Ascending aorta (tissue), 2 donors: ENCODE data around the gene CAMK2N2. TPM values are rescaled to one million over a fixed set of nuclear protein-coding genes. Genes with fewer than 3 reads are reported as not detected.

ENCODE experiments used
- DNase-seq, 2 donors: peaks; one replicate each; pipeline ENCODE4 v3.0.0-alpha.2; 2019; ENCODE audit warnings: low spot score in 2 of 2
- H3K27ac ChIP-seq, 2 donors: fragments of 200-600 bp; sonication (generic); one replicate each; pipeline ENCODE4 v1.5.1; 2016 to 2017; ENCODE audit warnings: mild to moderate bottlenecking in 1 of 2
- H3K27me3 ChIP-seq: fragments of 200-600 bp; sonication (generic); one replicate; pipeline ENCODE4 v1.5.1; 2017
- H3K36me3 ChIP-seq, 2 donors: fragments of 200-600 bp; sonication (generic); one replicate each; pipeline ENCODE4 v1.5.1; 2016
- H3K4me1 ChIP-seq, 2 donors: fragments of 200-600 bp; sonication (generic); one replicate each; pipeline ENCODE4 v1.5.1; 2016 to 2017; ENCODE audit warnings: mild to moderate bottlenecking in 1 of 2
- H3K4me3 ChIP-seq, 2 donors: fragments of 200-600 bp; sonication (generic); one replicate each; pipeline ENCODE4 v1.5.1; 2016 to 2017; ENCODE audit warnings: mild to moderate bottlenecking in 1 of 2
- H3K9me3 ChIP-seq, 2 donors: fragments of 200-600 bp; sonication (generic); one replicate each; pipeline ENCODE4 v1.5.1; 2016
- intact Hi-C: fragments of 100-400 bp; cut with DNase I; formaldehyde crosslinking; loops from one replicate; pipeline ENCODE4 v1.15.1; 2023
- total RNA-seq: library from RNA; depleted of rRNA; stranded (reverse); fragments of >200 nt; gene quantifications from one replicate; pipeline ENCODE4 v1.1.0, GENCODE V29; 2016
- TF ChIP-seq, protein P1 (sequence below), 3 experiments: fragments of 200-600 bp in 2 of 3; fragments of 450-650 bp in 1 of 3; sonication (generic) in 2 of 3; IDR thresholded peaks; one replicate each; pipeline ENCODE4 v1.5.1; 2016 to 2019; ENCODE audit warnings: antibody characterized with exemption in 3 of 3, mild to moderate bottlenecking in 1 of 3, moderate library complexity in 1 of 3

Gene CAMK2N2
- total RNA-seq, 1 donor from 2014 or later = not detected

DNA sequence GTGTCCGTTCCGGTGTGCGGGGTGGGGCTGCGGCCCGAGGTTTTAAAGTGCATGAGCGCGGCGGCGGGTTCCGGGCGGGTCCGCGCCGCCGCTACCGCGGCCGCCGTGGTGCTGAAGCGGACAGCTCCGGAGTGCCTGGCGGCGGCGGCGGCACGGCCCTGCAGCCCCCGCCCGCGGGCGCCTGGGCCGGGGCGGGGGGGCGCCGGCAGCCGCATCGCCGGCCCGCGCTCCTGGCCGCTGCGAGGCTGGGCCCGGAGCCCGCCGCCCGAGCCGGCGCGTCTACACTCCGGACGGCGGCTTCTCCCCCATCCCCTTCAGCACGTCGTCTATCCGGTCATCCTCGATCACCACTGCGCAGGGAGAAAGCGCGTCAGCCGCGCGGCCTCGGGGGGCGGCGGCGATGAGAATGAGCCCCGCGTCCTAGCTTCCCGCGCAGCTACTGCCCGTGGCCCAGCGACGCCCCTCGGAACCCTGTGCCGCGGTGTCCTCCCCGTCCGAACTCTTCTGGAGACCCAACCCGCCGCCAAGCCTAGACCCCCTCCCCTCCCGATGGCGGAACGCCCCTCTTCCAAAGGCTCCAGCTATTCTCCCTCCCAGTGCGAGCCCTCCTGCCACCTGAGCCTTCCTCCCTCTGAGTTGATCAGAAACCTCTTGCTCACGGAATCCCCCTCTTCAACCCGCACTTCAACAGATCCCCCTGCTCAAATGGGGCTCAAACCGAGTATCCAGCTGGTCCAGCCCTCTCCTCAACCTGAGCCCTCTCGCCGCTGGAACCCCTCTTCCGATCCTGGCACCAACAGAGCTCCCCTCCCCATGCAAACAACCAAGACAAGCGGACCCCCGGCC, 1.3 kb downstream of the CAMK2N2 start:
- intact Hi-C loops = no loop called here
- Histone ChIP-seq H3K27me3 (peaks cover 19% of the 10 kb centered on the region), H3K27ac (no peak overlapping the region), H3K36me3 (no peaks in the 10 kb centered on the region), H3K4me3 (peak overlapping the region; percentile 54 to 72), H3K9me3 (no peaks in the 10 kb centered on the region), H3K4me1 (peaks cover 14 to 21% of the 10 kb centered on the region in 2 donors)
- DNase-seq = no peak
- TF ChIP-seq, protein P1, sequence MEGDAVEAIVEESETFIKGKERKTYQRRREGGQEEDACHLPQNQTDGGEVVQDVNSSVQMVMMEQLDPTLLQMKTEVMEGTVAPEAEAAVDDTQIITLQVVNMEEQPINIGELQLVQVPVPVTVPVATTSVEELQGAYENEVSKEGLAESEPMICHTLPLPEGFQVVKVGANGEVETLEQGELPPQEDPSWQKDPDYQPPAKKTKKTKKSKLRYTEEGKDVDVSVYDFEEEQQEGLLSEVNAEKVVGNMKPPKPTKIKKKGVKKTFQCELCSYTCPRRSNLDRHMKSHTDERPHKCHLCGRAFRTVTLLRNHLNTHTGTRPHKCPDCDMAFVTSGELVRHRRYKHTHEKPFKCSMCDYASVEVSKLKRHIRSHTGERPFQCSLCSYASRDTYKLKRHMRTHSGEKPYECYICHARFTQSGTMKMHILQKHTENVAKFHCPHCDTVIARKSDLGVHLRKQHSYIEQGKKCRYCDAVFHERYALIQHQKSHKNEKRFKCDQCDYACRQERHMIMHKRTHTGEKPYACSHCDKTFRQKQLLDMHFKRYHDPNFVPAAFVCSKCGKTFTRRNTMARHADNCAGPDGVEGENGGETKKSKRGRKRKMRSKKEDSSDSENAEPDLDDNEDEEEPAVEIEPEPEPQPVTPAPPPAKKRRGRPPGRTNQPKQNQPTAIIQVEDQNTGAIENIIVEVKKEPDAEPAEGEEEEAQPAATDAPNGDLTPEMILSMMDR (IDR thresholded peaks at IDR 0.05) = no peak

DNA sequence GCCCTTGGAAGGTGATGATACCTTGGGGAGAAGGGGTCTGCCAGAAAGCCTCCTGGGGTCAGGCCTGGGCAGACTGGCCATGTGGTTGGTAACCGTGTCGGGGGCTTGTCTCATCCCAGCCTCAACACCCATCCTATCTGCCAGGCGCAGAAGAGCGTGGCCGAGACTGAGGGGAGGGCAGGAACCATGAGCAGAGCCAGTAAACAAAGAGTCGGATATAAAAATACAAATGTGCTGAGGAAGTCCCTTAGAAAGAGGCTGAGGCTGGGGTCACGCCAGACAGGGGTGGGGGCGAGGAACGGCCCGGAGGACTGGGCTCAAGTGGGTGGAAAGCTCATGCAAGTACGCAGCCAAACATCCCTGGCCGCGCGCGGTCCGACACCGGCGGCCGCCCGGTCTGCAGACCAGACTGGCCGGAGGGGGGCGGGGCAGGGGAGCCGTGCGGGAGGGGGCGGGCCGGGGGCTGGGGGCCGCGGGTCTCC, 1.9 kb downstream of the CAMK2N2 start:
- Histone ChIP-seq H3K9me3 (no peaks in the 10 kb centered on the region), H3K36me3 (no peaks in the 10 kb centered on the region), H3K4me1 (peaks cover 14 to 21% of the 10 kb centered on the region in 2 donors), H3K27me3 (peaks cover 19% of the 10 kb centered on the region), H3K4me3 (peak overlapping the region in 1 of 2 donors; percentile 25), H3K27ac (no peak overlapping the region)
- TF ChIP-seq, protein P1 (IDR thresholded peaks at IDR 0.05) = no peak
- no peak for DNase-seq
- intact Hi-C loops = no loop called here

DNA sequence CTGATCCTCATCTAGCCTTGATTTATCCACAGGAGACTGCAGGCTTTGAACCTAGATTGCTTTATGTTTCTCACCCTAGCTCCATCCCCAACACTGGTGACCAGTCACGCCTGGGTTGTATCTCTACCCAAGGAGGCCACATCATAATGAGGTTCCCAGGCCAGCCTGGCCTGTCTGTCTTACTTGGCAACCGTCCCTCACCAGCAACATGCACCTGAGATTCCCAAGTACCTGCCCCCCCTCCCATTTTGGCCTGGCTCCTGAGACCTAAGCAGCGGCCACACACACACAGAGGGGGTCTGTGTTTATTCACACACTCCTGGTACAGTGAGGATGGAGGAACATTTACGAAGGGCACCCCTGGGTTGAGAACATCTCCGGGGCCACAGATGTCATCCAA, 2.4 kb downstream of the CAMK2N2 start:
- DNase-seq = no peak

DNA sequence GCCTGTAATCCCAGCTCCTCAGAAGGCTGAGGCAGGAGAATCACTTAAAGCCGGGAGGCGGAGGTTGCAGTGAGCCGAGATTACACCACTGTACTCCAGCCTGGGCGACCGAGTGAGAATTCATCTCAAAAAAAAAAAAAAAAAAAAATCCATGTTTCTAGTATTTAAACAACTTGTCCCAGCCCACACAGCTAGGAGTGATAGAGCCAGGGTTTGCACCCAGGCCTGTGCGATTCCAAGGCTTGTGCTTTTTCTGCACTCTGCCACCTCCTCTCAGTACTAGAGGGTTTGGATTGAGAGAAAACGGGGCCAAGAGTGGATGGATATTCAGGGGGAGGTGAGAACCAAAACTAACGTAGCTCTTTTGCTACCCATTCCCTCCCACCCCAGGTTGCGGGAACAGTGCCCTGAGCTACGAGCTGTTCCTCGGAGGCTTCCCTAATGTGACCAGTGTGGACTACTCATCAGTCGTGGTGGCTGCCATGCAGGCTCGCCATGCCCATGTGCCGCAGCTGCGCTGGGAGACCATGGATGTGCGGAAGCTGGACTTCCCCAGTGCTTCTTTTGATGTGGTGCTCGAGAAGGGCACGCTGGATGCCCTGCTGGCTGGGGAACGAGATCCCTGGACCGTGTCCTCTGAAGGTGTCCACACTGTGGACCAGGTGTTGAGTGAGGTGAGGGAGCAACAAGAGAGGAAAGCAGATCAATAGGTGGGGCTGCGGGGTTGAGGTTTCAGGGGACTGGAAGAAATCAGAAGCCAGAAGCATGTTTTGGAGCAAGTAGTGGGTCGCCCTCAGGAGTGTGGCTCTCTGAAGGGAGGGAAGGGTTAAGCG, 4.1 kb downstream of the CAMK2N2 start:
- intact Hi-C loops = no loop called here
- Histone ChIP-seq H3K9me3 (no peaks in the 10 kb centered on the region), H3K36me3 (no peaks in the 10 kb centered on the region), H3K4me3 (no peak overlapping the region), H3K27me3 (peaks cover 10% of the 10 kb centered on the region), H3K27ac (no peak overlapping the region), H3K4me1 (peaks cover 14 to 20% of the 10 kb centered on the region in 2 donors)
- TF ChIP-seq, protein P1 (IDR thresholded peaks at IDR 0.05) = no peak
- DNase-seq = no peak

More for the DNA sequence above, 2.4 kb downstream of the CAMK2N2 start:
- Histone ChIP-seq H3K4me3 (no peak overlapping the region), H3K36me3 (no peaks in the 10 kb centered on the region), H3K4me1 (peaks cover 14 to 21% of the 10 kb centered on the region in 2 donors), H3K9me3 (no peaks in the 10 kb centered on the region), H3K27me3 (peaks cover 19% of the 10 kb centered on the region), H3K27ac (no peak overlapping the region)
- TF ChIP-seq, protein P1 (IDR thresholded peaks at IDR 0.05) = no peak
- intact Hi-C loops = no loop called here

DNA sequence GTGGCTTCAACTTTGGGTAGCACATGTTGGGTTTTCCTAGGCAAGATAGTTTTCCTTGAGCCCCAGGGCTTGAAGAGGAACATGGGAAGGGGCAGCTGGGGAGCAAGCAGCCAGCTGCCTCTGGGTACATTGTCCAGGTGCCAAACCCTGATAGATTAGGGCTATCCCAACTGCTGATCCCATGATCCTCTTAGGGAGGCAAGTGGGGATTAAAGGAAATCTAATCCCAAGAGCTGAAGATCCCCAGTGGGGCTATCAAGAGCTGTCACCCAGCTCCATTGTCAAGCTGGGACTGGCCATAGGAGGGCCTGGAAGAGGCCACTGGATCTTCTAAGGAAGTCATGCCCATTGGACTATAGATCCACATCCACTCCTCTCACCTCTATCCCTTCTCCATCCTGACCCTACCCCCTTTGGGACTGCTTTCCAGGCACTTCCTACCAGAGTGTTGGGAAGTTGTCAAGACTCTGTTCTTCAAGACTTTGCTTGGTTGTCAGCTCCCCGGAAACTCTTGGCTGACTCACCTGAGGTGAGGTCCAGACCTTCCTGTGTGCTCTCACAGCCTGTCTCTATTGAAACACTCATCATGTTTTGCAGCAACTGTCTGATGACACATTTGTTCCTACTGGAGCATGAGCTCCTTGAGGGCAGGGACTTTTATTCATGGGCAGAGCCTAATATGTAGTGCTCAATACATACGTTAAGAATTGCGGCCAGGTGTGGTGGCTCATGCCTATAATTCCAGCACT, 5.9 kb downstream of the CAMK2N2 start:
- H3K27me3 ChIP-seq = no peaks in the 10 kb centered on the region
- no peak for DNase-seq
- H3K4me1 ChIP-seq = peaks cover 3 to 9% of the 10 kb centered on the region in 2 donors
- TF ChIP-seq, protein P1 (IDR thresholded peaks at IDR 0.05) = no peak
- no peaks in the 10 kb centered on the region for H3K36me3 ChIP-seq
- no peak overlapping the region for H3K27ac ChIP-seq
- no peaks in the 10 kb centered on the region for H3K9me3 ChIP-seq
- H3K4me3 ChIP-seq = no peak overlapping the region
- intact Hi-C loops = no loop called here
